Posterior vena cava (tissue), 2 donors: ENCODE results near the gene MBD3L3. TPM values are rescaled to one million over a fixed set of nuclear protein-coding genes. Genes with fewer than 3 reads are reported as not detected.
A peak's percentile ranks its signal among the peaks of the same experiment; 100 is the strongest.
"Not testable (repeated sequence)": the region's sequence is repeated elsewhere in the genome, so short reads cannot be mapped to it uniquely, and the experiment has no call there.

ENCODE experiments used
- DNase-seq: peaks from one replicate; pipeline ENCODE4 v3.0.0-alpha.2; 2020; ENCODE audit warnings: low spot score
- intact Hi-C, 2 donors: fragments of 100-400 bp; cut with DNase I; formaldehyde crosslinking; loops; one replicate each; pipeline versions ENCODE4 v1.14.1 to v1.14.2; 2022 to 2023
- long read RNA-seq, 2 donors: library from polyadenylated mRNA; unstranded; transcript quantifications; one replicate each; pipeline ENCODE4 v2.0.0, GENCODE V29; 2020 to 2021
- total RNA-seq, 2 donors: library from RNA; stranded (reverse); fragmentation: NEBNext Ultra II Directional; extraction: Animal tissue kit (Norgen Biotek cat#: 25700); gene quantifications; one replicate each; pipeline ENCODE4 v1.2.1, GENCODE V29; 2021
- donor health status: DM: yes; HTN: yes; CAD: no.
- donor health status: DM: yes; HTN: yes; CAD: no.

The MBD3L3 gene
- not detected for total RNA-seq
- long read RNA-seq, donor 1 = 0 reads
- long read RNA-seq, donor 2 = 0 reads

DNA sequence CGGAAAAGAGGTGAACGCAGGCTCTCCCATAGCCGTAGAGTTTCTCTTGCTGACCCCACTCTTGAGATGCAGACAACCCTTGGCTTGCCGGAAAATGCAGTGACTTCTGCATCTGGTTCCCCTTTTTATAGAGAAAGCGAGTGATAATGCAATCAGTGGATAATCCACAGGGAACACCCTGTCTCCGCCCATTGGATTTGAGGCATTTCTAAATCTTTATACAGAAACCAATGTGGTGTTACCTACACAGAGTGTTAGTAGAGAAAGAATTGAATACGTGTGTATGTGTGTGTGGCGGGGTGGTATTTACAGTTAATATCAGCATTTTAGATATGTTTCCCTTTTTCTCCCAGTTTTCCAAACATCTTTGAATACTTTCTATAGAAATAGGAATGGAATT, at the start of gene MBD3L3:
Gene MBD3L3, minus strand, starts transcription at position 101 of the 400 bp plus-strand sequence. Its CDS starts 71 bp downstream, at position 30.
- intact Hi-C loops, DNase-seq: not testable (repeated sequence)

DNA sequence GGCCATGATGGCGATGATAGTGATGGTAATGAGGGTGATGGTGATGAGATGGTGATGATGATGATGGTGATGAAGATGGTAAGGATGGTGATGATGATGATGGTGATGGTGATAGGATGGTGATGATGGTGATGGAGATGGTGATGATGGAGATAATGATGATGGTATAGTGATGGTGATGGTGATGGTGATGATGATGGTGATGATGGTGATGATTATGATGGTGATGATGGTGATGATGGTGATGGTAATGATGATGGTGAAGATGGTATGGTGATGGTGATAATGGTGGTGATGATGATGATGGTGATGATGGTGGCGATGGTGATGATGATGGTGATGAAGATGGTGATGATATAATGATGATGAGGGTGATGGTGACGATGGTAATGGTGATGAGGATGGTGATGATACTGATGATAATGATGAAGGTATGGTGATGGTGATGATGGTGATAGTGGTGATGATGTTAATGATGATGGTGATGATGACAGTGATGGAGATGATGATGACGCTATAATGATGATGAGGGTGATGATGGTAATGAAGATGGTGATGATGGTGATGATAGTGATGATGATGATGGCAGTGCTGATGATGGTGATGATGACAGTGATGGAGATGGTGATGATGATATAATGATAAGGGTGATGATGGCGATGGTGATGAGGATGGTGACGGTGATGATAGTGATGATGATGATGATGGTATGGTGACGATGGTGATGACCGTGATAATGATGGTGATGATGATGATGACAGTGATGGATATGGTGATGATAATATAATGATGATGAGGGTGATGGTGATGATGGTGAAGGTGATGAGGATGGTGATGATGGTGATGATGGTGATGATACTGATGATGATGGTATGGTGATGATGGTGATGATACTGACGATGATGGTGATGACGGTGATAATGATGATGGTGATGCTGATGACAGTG, 48.5 kb upstream of the MBD3L3 start:
- DNase-seq = no peak
- intact Hi-C loops = no loop called here

DNA sequence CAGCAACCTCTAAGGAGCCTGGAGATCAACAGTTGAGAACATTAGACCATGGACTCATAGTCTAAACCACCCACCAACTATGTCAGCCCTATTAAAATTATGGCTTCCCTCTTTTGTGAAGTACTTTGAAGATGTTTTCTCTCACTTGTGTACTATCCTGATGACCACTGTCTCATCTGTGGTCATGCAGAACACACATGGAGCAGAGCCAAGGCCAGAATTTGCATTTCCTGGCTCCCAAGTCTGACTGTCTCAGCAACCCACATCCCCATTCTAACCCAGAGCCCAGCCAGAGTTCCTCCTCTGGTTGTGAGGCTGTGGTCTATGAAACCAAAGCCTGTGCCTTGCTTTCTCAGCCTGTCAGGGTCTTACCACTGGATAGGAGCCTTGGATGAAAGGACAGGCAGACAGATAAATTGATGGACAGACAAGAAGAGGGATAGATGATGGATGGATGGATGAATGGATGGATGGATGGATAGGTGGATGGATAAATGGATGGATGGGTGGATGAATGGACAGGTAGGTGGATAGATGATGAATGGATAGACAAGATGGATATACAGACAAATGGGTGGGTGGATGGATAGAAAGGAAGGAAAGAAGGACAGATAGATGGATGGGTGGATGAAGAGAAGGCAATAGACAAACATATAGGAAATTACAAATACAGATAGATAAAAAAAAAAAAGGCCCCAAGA, 46.4 kb upstream of the MBD3L3 start:
- no peak for DNase-seq
- intact Hi-C loops = loop anchor here in 1 of 2 donors (5.0 kb wide), 1 partner anchor 237 kb away; no protein-coding TSS in a partner anchor

DNA sequence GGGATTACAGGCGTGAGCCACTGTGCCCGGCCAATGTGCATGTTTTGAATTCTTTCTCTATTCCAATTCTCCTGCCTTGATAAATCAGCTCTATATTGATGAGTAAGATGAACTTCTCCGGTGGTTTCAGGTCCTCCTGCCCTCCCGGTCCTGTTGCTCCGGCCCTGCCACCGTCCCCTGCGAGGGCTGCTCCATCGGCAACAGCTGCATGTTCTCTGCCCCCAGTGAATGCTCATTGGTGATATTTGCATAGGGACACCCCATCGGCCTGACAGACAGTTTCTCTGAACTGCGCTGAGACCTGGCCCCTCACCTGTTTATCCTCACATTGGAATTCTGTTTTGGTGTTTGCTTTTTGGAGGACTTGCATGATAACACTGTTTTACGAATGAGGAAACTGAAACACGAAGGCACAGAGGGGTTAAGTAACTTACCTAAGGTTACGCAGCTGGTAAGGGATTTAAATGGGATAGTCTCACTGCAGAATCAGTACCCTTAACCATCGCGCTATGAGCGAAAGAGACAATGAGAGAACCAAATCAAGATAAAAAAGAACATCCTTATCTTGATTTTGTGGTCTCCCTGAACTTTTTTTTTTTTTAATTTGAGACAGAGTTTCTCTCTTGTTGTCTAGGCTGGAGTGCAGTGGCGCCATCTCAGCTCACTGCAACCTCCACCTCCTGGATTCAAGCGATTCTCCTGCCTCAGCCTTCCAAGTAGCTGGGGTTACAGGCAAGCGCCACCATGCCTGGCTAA, 43.2 kb upstream of the MBD3L3 start:
- DNase-seq = no peak
- intact Hi-C loops = loop anchor here (2.0 to 5.0 kb wide), 2 partner anchors 239 to 241 kb away; no protein-coding TSS in a partner anchor

DNA sequence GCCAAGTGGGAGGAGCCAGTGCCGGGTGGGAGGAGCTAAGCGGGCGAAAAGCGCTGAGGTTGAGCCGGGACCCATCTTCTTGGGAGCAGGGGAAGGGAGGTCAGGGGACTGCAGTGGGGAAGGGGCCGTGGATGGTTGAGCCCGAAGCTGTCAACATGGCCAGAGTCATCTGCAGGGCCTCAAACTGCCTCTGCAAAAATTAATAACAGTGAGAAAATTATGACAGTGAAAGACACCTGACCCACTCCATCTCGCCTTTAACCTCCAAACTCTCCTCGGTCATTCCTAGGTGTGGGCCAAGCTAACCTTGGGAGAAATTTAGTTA, 41.1 kb upstream of the MBD3L3 start:
- intact Hi-C loops = loop anchor here in 1 of 2 donors (5.0 kb wide), 1 partner anchor 902 kb away; no protein-coding TSS in a partner anchor
- no peak for DNase-seq

DNA sequence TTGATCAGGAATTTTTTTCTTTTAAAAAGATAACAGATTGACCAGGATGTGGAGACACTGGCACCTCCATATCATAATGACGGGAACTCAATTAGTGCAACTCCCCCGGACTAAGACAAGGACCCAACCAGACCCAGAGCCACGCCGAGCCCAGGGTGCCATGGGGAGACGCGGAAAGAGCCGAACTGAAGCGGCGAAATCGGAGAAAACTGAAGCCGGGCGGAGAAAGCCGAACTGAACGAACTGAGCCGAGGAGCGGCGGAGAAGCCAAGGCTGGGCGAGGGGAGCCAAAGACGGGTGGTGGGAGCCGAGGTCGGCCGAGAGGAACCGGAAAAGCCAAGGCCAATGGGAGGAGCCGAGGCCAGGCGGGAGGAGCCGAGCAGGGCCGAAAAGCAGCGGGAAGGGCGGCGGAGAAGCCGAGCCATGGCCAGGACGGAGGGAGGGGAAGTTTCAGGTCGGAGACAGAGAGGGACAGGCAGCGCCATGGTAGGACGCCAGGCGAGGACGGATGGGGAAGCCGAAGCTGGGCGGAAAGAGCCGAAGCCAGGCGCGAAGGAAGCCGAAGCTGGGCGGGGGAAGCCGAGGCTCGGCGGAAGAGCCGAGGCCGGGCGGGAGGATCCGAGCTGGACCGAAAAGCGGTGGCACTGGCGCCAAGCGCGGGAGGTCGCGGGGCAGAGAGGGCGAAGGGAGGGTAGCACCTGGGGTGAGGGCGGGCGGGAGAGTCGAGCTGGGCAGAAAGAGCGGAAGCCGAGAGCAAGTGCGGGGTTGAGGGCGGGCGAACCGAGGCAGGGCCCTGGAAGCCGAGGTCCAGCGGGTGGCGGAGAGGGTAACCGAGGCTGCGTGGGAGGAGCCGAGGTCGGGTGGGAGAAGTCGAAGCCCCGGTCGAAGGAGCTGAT, 40.5 kb upstream of the MBD3L3 start:
- intact Hi-C loops = loop anchor here in 1 of 2 donors (5.0 kb wide), 1 partner anchor 902 kb away; no protein-coding TSS in a partner anchor
- DNase-seq = peak; percentile 98

DNA sequence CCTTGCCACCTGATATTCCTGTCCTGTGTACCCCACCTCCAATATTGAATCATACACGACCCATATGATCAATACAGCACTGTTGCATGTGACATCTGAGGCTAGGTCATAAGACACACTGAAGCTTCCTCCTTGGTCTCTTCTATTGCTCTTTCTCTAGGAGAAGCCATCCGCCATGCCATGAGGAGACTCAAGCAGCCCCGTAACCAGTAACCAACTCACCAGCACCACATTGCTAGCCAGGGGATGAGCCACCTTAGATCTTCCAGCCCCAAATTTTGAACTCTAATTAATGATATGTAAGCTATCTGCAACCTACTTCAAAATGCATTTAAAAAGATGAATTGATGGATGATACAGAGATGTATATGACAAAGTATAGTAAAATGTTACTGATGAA, 39.6 kb upstream of the MBD3L3 start:
- intact Hi-C loops = loop anchor here in 1 of 2 donors (5.0 kb wide), 1 partner anchor 901 kb away; no protein-coding TSS in a partner anchor
- no peak for DNase-seq

DNA sequence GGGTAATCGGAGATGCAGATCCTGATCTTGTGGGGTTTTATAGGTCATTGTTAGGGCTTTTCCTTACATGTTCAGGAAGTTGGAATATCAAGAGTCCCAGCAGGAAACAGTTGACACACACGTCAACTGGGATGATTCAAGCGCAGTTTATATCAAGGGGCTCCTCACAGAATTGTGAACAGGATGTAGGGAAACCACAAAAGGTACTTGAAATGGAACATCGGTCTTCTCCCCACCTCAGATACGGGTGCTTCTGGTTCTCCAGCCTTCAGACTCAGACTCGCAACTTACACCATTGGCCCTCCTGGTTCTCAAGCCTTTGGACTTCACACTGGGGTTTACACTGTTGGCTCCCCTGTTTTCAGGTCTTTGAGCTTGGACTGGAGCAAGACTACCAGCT, 30.5 kb upstream of the MBD3L3 start:
- intact Hi-C loops = no loop called here
- no peak for DNase-seq

DNA sequence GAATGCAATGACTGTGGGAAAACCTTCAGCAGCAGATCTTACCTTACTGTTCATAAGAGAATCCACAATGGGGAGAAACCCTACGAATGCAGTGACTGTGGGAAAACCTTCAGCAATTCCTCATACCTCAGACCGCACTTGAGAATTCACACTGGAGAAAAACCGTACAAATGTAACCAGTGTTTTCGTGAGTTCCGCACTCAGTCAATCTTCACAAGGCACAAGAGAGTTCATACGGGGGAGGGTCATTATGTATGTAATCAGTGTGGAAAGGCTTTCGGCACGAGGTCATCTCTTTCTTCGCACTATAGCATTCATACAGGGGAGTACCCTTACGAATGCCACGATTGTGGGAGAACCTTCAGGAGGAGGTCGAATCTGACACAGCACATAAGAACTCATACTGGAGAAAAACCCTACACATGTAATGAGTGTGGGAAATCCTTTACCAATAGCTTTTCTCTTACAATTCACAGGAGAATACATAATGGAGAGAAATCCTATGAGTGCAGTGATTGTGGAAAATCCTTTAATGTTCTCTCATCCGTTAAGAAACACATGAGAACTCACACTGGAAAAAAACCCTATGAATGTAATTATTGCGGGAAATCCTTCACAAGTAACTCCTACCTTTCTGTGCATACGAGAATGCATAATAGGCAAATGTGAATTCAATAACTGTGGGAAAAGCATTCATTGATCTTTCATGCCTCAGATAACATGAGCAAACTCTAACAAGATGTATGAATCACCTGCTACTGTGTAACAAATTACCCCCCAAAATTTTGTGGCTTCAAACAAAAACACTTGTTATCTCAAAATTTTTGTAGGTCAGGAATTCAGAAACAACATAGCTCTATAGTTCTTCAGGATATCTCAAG, 24.8 kb upstream of the MBD3L3 start:
- intact Hi-C loops = no loop called here

DNA sequence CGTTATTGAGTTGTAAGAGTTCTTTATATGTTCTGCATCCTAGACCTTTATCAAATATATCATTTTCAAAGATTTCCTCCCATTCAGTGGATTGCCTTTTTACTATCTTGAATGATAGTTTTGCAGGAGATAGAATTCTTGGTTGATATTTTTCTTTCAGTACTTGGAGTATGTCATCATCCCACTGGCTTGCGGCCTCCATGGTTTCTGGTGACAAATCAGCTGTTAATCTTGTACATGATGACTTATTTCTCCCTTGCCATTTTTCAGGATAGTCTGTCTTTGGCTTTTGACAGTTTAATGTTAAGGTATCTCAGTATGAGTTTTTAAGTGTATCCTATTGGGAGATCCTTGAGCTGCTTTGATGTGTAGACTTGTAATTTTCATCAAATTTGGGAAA, 19.5 kb upstream of the MBD3L3 start:
- intact Hi-C loops = no loop called here
- no peak for DNase-seq

More for the DNA sequence above, 24.8 kb upstream of the MBD3L3 start:
- no peak for DNase-seq

DNA sequence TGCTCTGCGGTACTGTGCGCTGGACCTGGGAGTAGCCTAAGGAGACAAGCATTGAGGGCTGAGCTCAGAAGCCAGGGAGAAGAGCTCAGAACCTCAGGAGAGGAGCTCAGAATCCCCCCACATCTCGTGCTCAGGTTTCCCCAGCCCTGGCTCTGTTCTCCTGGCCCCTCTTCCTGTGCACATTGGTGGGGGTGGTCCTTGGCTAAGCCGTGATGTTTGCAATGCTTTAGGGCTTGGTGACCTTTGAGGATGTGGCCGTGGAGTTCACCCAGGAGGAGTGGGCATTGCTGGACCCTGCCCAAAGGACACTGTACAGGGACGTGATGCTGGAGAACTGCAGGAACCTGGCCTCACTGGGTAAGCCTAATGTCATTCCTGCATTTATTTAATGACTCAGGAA, 17.7 kb upstream of the MBD3L3 start:
- DNase-seq = no peak
- intact Hi-C loops = no loop called here

DNA sequence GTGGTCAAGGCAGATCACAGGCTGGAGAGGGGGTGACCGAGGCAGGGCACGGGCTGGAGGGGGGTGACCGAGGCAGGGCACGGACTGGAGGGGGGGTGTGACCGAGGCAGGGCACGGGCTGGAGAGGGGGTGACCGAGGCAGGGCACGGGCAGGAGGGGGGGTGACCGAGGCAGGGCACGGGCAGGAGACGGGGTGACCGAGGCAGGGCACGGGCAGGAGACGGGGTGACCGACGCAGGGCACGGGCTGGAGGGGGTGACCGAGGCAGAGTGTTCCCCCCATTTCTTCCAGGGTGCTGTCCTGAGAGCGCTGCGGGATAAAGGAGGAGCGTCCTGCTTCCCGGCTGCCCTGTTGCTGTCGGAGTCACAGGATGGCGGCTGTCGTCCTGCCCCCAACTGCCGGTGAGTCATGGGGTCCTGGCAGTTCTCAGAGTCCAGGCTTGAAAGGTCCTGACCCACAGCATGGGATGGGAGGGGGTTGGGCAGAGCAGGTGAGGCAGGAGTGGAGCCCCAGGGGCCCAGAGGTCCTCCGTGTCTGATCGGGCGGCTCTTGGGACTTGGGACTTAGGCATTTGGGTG, 16.3 kb upstream of the MBD3L3 start:
- DNase-seq = no peak
- intact Hi-C loops = no loop called here

DNA sequence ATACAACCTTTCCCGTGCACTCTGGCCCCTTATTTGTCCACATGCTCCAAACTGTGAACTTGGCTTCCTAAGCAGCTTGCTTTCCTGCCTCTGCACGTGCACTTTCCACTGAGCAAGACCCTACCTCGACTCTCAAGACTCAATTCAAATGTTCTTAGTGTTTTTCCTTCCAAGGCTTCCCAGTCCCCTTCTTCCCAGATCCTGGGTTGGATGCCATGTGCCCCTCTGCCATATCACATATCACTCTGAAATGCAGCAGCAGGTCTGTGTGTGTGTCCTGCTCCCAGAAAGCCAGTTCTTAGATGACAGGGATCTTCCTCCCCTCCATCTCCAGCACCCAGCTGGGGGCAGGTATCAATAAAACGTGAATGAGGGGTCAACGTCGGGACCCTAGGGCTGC, 14.1 kb upstream of the MBD3L3 start:
- intact Hi-C loops = no loop called here
- DNase-seq = no peak

DNA sequence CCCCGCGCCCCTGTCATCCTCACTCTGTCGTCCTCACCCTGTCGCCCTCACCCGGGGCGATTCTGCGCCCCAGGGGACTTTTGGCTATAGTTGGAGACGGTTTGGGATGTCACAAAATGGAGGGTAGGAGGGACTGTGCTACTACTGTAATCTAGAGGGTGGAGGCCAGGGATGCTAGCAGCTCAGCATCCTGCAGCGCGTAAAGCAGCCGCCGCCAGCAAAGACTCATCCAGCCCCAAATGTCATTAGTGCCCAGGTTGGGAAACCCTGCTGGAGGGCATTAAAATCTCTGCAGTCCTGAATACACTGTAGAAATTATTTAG, 11.4 kb upstream of the MBD3L3 start:
- intact Hi-C loops = no loop called here
- no peak for DNase-seq

DNA sequence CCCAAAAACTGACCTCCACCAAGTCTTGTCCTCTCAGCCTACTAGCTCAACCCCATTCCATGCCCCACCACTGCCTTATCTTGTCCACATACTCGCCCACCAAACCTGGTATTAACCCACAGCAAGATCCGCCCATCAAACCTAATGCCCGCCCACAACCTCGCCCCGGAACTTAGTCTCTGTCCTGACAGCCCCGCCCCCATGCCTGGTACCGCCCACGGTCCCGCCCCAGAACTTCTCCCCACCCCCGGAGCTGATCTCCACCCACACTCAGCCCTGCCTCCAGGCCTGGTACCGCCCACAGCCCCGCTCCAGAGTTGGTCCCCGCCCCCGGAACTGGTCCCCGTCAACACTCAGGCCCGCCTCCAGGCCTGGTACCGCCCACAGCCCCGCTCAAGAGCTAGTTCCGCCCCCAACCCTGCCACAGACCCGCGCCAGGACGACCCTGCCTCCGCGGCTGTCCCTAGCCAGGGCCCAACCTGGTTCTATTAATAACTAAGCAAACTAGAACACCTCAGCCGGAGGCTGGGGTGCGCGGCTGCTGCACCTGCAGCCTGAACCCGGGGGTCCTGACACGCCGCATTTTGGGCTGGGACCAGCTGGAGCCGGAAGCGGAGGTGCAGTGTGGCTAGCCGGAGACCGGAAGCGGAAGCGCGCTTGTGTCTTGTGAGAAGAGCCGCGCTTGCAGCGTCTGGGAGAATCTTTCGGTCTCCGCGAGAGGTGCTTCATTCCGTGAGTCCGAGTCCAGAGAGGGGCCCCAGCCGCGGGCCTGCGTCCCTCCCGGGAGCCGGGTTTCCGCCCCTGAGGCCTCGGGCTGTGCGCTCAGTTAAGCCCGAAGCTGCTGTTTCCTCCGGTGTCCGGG, 10.8 kb upstream of the MBD3L3 start, which contains the start of gene ZNF557:
Gene ZNF557, plus strand, starts transcription at position 662 of the 862 bp plus-strand sequence. CDS start 5,372 bp downstream, outside the sequence.
- intact Hi-C loops = no loop called here
- peak; percentile 100 for DNase-seq

DNA sequence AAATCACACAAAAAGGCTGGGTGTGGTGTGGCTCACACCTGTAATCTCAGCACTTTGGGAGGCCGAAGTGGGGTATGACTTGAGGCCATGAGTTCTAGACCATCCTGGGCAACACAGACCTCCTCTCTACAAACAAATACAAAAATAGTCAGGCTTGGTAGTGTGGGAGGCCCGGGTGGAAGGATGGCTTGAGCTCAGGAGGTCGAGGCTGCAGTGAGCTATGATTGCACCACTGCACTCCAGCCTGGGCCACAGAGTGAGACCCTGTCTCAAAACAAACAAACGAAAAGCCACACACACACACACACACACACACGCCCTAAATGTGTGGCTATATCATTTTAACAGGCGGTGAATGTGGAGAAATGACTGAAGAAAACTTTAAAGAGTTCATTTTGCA, 10.1 kb upstream of the MBD3L3 start:
- DNase-seq = no peak
- intact Hi-C loops = no loop called here
